ENCODE results near the gene FA2H.
"Not testable (repeated sequence)": the region's sequence is repeated elsewhere in the genome, so short reads cannot be mapped to it uniquely, and the experiment has no call there.

Gene FA2H

GRCh38 chr16:74774223-74775139 is at the start of gene FA2H:
Gene FA2H, minus strand, starts transcription at chr16:74774820. Its CDS starts 65 bp downstream, at chr16:74774755.
- DNase-seq (ENCODE audit: low read depth) = peak; percentile 54

- DNase-seq (ENCODE audit: low read depth) = no peak
Observed at GRCh38 chr16:74817851-74818250, 43.2 kb upstream of the FA2H start.

- peak; percentile 61 for DNase-seq (ENCODE audit: low read depth)
Observed at GRCh38 chr16:74813109-74813641, 38.6 kb upstream of the FA2H start.

GRCh38 chr16:74811911-74812310 is 37.3 kb upstream of the FA2H start:
- no peak for DNase-seq (ENCODE audit: low read depth)

- not testable (repeated sequence) for DNase-seq (ENCODE audit: low read depth)
Observed at GRCh38 chr16:74811216-74811615, 36.6 kb upstream of the FA2H start.

- no peak for DNase-seq (ENCODE audit: low read depth)
Observed at GRCh38 chr16:74807052-74807646, 32.5 kb upstream of the FA2H start.

GRCh38 chr16:74800216-74800871 is 25.7 kb upstream of the FA2H start:
- no peak for DNase-seq (ENCODE audit: low read depth)

- no peak for DNase-seq (ENCODE audit: low read depth)
Observed at GRCh38 chr16:74797414-74797813, 22.8 kb upstream of the FA2H start.

- no peak for DNase-seq (ENCODE audit: low read depth)
Observed at GRCh38 chr16:74795104-74795503, 20.5 kb upstream of the FA2H start.

GRCh38 chr16:74794668-74795067 is 20.0 kb upstream of the FA2H start:
- DNase-seq (ENCODE audit: low read depth) = no peak

- DNase-seq (ENCODE audit: low read depth) = no peak
Observed at GRCh38 chr16:74793571-74793970, 19.0 kb upstream of the FA2H start.

GRCh38 chr16:74792225-74792624 is 17.6 kb upstream of the FA2H start:
- no peak for DNase-seq (ENCODE audit: low read depth)

GRCh38 chr16:74791749-74792148 is 17.1 kb upstream of the FA2H start:
- DNase-seq (ENCODE audit: low read depth) = not testable (repeated sequence)

GRCh38 chr16:74788108-74788507 is 13.5 kb upstream of the FA2H start:
- DNase-seq (ENCODE audit: low read depth) = no peak

- no peak for DNase-seq (ENCODE audit: low read depth)
Observed at GRCh38 chr16:74785031-74785430, 10.4 kb upstream of the FA2H start.

GRCh38 chr16:74778646-74779045 is 4.0 kb upstream of the FA2H start:
- no peak for DNase-seq (ENCODE audit: low read depth)

- DNase-seq (ENCODE audit: low read depth) = no peak
Observed at GRCh38 chr16:74776926-74777325, 2.3 kb upstream of the FA2H start.

GRCh38 chr16:74775255-74775654 is 635 bp upstream of the FA2H start:
- DNase-seq (ENCODE audit: low read depth) = no peak

GRCh38 chr16:74773446-74774222 is 986 bp downstream of the FA2H start:
- DNase-seq (ENCODE audit: low read depth) = no peak

GRCh38 chr16:74771656-74772315 is 2.8 kb downstream of the FA2H start:
- no peak for DNase-seq (ENCODE audit: low read depth)

GRCh38 chr16:74770831-74771526 is 3.6 kb downstream of the FA2H start:
- DNase-seq (ENCODE audit: low read depth) = no peak

Measured in EH (cell line).